Daoy (cell line): Measurements from ENCODE around the gene HSD17B7. TPM values are rescaled to one million over a fixed set of nuclear protein-coding genes. Genes with fewer than 3 reads are reported as not detected.
"Not testable (repeated sequence)": the region's sequence is repeated elsewhere in the genome, so short reads cannot be mapped to it uniquely, and the experiment has no call there.

Source experiments
- DNase-seq: peaks from one replicate; pipeline ENCODE4 v3.0.0-alpha.2; 2015; ENCODE audit warnings: low read depth
- total RNA-seq: library from RNA; depleted of rRNA; stranded (reverse); fragments of >200 nt; shearing (Covaris generic); gene quantifications from 2 replicates; pipeline ENCODE4 v1.2.3, GENCODE V29; 2014

HSD17B7 gene
- total RNA-seq, 1 experiment from 2014 or later, result 11.8 TPM

DNA sequence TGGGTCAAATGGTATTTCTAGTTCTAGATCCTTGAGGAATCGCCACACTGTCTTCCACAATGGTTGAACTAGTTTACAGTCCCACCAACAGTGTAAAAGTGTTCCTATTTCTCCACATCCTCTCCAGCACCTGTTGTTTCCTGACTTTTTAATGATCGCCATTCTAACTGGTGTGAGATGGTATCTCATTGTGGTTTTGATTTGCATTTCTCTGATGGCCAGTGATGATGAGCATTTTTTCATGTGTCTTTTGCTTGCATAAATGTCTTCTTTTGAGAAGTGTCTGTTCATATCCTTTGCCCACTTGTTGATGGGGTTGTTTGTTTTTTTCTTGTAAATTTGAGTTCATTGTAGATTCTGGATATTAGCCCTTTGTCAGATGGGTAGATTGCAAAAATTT is 17.0 kb downstream of the HSD17B7 start:
- not testable (repeated sequence) for DNase-seq

DNA sequence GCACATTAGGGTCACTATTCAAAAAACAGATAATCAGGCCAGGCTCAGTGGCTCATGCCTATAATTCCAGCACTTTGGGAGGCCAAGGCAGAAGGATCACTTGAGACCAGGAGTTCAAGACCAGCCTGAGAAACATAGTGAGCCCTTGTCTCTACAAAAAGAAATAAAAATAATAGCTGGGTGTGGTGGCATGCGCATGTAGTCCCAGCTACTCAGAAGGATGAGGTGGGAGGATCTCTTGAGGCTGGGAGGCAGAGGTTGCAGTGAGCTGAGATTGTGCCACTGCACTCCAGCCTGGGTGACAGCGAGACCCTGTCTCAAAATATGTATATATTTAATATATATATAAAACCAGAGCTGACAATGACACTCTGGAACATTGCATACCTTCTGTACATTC is 21.9 kb downstream of the HSD17B7 start:
- not testable (repeated sequence) for DNase-seq

DNA sequence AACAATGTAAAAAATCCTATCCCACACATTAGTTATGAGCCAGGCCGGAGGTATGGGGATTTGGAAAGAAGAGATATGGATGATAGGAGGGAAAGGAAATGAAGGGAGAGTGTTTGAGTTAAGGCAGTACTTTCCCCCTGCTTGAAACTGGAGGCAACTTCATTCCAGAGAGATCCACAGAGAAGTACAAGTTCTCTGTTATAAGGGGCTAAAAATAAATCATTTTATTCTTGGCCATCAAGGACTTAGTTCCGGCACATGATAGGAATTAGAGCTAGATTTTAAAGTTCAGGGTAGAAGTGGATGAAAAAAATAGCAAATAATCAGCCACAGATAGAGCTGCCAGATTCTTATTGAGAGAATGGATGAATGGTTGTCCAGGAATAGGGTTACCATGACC is 27.6 kb downstream of the HSD17B7 start:
- DNase-seq, result not testable (repeated sequence)

DNA sequence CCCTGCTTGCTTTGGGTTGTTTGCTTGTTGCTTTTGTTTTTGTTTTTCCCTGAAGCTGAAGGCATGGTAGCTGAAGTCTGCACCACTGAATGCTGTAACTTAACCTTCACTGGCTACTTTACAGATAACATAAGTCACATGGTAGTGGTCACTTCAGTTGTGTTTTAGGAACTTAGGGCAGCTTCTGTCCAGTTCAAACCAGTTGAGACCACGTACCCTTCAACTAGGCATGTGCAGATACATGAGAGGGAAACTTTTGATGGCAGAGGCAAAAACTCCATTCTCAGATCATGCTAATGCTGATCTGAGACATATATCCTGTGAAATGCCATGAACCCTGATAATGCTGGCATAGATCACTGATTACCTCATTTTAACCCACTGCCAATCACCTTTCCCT is 28.2 kb downstream of the HSD17B7 start:
- not testable (repeated sequence) for DNase-seq

DNA sequence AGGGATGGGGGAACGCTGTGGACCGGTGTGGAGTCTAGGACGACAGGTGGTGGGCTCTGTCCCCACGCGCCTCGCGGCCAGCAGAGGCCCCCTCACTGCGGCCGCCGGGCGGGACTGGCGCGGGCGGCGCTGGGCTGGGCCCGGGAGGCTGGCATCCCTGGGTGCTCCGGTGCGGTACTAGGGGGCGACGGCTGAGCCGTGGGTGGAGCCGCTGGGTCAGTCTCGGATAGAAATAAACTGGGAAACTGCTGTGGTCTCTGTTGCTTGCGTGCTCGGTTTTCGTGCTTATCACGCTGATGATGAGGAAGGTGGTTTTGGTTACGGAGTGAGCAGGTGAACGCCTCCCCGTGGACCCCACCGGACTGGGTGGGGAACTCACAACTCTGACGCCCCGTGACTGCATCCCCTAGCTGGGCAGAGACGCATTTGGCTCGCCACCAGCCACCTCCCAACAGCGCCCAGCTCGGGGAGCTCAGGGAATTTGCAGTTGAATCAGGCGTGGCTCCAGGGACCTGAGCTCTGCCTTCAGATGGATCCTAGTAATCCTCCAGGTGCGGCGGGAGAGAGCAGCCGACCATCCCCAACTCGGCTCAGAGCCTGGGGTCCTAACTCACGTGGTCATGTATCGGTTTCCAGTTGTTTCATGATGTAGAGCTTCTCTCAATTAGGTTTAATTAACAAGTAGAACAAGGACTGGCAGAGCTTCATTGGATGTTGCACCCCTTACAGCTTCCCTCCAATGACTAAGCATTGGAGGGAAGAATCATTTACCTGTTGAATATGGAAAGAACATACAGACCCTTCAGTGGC is 32.1 kb downstream of the HSD17B7 start:
- peak; percentile 34 for DNase-seq

DNA sequence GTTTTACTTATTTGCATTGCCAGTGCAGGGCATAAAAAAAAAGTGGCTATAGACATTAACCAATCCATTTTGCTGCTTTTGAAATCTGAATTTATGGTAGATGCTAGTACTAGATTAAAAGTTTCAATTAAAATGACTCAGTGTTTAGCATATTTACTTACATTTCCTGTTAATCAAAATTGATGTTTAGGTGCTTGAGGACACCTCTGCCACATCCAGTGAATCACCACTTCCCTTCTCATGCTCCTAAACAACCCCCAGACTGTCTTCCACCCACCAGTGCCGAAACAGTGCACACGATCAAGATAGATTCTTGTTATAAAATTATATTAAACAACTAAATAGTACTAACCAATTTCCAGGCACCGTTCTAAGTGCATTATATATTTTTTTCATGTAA is 32.7 kb downstream of the HSD17B7 start:
- peak; percentile 24 for DNase-seq

DNA sequence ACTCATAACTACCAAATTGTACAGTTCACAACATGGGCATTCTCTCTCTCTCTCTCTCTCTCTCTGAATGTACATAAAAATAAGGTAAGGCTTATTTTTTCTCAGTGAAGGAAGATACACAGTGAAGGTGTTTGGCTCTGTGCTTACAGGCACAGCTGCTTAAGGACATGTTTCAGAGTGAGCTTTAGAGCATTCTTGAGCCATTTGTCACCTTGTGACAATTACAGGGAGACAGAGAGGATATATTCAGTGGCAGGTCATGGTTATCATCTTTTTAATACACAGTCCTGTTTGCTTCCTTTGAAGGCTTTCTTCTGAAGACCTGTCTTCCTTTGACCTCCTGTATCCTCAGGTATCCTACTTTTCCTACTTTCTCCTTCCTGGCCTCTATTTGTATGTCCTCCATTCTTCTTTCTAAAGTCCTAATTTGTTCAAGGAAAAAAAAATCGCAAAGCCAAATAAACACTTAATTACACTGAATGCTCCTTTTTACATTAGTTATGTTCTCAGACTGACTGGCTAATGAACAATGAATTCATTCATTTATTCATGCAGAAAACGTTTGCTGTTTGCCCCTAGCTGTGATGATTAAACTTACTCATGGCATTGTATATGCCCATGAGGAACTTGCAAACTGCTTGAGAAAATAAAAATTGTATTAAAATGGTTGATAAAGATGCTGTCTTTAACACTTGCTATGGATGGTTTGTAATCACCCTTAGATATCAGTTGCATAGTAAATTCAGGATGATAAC is 33.4 kb downstream of the HSD17B7 start:
- DNase-seq, result no peak

DNA sequence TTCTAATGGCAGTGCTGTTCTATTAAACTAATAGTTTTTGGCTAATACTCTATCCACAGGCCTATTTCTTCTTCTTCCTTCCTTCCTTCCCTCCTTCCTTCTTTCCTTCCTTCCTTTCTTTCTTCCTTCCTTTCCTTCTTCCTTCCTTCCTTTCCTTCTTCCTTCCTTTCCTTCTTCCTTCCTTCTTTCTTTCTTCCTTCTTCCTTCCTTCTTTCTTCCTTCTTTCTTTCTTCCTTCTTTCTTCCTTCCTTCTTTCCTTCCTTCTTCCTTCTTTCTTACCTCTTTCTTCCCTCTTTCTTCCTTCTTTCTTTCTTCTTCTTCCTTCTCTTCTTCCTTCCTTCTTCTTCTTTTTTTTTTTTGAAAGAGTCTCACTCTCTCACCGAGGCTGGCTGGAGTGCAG is 38.8 kb downstream of the HSD17B7 start:
- no peak for DNase-seq

DNA sequence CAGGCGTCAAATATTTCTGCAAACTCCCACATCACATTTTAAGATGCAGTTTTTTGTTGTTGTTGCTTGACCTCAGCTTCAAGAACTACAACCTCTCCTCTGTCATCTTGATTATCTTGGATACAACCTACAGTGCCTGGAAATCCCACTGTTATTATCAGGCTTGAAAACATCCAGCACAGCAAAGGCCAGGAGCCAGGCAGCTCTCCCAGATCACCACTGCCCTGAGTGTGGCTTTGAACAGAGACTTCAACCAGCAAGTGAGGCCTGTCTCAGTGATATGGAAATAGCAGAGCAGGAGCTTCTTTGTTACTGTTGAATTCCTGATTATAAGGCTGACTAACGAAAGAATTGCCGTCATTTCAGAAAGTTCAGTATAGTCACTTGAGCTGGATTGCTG is 42.0 kb downstream of the HSD17B7 start:
- DNase-seq, result no peak

DNA sequence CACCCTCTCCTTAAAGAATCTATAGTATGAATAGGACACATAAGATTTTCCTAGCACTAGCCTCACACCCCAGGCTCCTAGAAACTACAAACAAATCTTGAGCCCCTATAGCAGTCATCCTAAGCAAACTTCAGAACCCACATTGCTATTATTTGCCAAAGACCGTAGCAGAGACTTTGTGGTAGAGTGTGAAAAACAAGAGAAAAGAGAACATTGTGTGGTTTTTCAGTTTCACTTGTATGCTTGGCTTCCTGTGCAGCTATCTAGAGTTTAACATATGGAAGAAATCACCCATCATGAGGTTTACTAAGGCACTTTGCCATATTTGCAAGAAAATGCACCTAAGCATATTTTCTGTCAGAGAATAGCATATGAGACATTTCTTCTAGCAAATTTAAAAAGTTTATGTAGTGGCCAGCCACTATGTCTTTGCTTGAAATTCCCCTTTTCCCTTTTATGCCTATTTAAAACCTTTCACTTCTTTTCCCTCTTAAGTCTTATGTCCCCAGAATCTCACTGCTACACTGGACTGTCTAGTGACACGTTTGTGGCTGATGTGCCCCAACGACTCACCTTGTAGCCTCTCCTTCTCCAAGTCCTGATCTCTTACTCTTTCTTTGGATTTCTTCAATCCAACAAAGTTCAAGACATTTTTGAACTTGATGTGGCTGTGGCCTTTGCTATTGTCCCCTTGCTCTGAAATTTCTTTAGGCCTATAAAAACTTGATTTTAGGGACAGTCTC is 44.8 kb downstream of the HSD17B7 start:
- no peak for DNase-seq

DNA sequence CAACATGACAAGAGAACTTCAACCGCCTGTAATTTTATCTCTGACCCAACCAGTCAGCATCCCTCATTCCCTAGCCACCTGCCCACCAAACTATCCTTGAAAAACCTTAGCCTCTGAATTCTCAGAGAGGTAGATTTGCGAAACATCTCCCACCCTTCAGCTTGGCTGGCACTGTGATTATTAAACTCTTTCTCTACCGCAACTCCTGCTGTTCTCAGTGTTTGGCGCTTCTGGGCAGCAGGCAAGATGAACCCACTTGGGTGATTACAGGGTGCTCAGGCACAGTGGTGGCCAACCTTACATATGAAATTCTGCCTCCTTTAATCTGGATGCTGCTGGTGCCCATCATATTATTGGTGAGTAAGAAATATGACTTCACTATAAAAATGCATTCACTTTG is 48.4 kb downstream of the HSD17B7 start:
- no peak for DNase-seq

DNA sequence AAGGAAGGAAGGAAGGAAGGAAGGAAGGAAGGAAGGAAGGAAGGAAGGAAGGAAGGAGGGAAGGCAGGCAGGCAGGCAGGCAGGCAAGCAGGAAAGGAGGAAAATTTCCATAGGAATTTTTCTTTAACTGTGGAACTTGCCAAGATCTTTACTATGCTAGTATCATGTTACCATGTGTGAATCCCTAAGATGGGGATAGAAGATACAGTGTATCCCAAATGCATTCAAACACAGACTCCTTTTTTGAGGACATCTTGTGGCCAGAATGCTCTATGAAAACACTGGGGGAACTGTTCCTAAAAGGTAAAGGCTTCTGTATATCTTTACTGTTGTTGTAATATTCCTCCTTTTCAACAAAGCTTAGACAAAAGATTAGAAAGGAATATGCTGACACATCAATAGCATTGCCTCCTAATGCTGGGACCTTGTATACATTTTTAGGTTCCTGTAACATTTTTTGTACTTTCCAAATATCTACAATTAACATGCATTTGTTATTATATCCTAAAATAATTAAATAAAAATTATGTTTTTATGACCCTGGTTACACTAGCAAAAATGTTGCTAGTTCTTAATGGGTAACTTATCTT is 49.8 kb downstream of the HSD17B7 start:
- DNase-seq, result no peak

DNA sequence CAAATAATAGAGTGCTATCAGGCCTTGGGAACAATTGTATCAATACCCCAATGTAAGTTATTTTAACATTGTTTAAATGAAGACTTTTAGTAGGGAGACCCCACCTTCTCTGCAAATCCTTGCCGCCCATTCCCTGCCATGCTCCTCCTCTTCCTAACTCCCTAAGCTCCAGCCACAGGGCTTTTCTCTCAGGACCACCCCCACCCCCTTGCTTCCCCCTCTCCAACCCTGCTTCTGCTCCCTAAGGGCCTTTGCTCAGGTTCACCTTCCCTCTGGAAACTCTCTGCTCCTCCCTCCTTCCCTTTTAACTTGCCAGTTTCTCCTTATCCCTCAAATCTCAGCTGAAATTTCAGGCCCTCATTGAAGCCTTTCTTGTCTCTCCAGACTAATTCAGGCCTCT is 53.7 kb downstream of the HSD17B7 start:
- no peak for DNase-seq

DNA sequence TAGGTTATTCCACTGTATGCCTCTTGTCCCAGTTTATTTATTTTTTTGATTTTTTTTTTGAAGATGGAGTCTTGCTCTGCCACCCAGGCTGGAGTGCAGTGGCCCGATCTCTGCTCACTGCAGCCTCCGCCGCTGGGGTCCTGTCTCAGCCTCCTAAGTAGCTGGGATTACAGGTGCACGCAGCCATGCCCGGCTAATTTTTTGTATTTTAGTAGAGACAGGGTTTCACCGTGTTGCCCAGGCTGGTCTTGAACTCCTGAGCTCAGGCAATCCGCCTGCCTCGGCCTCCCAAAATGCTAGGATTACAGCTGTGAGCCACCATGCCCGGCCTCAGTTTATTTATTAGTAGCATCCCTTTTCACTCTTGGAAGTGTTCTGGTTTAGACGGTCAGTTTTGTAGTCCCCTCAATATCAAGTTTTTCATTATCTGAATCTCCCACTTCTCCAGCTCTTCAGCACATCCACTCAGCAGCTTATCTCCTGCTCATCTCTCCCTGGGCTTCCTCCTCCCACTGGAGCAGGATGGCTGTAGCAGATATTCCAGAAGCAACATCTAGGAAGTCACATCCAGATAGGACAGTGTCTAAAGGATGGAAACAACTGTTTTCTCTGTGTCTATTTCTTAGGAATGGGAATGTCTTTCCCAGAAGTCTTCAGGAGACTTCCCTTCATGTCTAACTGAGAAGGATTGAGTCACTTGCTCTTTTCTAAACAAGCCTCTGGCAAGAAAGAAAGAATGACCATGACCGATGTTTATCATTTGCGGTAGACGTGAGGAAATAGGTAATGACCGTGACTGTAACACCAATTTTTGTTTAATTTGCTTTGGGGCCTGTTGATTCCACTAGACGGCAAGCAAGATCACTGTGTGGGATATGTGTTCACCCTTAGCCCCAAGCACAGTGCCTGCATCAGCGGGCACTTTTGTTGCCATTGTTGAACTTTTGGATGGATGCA is 56.0 kb downstream of the HSD17B7 start:
- DNase-seq, result peak; percentile 83

DNA sequence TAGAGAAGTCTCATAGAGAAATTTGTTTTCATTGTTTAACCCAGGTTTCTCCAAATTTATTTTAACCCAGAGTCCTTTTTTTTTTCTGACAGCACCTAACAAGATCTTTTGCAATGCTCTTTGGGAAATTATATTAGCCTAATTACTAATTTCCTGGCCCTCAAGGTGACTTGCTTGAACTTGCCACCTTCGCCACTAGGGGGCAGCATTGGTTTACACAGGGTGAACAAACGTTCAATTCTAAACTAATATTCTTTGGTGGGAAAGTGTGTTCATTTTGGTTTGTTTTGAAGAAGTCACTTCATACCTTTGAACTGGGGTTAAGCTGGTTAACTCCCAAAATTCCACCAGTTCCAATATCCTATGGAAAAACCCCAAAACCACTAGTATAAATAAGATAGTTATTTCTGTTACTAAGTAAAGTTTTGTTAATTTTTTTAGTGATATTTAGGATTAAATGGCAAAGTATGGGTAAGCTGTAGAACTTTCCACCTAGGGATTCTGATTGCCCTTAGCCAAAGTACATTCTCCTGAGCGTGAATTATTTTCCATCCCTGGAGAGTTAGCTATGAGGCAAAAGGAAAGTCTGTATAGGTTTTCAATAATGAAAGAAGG is 57.4 kb downstream of the HSD17B7 start:
- DNase-seq, result peak; percentile 77

DNA sequence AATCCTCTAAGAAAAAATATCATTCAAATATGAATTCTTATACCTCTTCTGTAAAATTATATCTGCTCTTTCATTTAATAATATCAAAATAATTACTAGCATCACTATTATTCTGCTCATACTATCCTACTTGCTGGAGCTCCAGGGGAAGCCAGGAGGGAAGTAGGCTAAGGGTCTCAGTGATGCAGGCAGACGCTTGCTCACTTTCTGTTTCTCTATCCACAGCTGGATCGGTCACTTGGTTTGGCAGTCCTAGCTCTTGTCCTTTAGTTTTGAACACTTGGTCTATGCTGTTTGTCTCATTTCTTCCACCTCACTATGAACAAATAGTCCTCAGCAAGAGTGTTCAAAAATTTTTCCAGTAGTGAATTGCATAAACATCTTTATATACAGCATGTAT is 59.2 kb downstream of the HSD17B7 start:
- DNase-seq, result no peak

DNA sequence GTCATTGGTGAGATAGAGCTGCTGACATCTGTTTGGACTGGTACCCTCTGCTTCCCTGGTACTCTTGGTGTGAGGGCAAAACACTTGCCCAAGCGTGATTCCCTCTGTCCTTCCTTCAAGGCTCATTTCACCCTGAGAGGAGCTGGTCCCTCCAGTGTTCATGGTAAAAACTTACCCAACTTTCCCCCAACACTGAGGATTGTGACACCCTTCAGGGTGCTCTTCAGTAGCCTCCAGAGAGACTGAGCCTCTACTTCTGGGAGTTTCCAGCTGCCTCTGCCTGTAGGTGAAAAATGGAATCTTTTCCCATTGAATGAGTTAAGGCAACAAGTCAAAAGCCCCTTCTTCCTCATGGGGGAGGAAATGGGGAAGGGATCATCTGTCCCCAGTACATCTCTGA is 60.8 kb downstream of the HSD17B7 start:
- no peak for DNase-seq

DNA sequence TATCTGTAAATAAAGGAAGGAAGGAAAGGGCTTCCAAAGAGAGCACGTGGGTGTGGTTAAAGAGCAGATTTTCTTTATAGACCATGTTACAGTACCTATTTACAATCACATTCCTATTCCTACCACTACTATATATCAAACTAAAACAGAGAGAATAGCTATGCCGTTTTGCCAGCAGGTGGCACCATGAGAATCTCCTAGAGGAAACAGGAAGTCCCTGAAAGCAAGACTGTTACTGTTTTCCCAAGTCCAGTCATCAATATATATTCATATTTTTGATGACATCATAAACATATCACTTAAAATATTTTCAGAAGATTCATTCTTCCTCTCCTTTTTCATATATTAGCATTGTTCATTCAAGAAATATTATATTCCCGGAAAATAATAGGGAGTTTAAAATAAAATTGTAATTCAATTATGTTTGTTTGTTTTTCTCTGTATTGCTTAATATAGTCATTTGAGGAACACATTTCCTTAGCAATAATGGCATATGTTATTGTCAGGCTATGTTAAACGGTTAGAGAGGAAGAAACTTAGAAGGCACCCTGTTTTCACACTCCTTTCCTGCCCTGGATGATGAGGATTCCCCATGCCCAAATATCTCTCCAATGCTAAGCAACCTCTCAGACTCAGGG is 63.9 kb downstream of the HSD17B7 start:
- DNase-seq, result peak; percentile 78

DNA sequence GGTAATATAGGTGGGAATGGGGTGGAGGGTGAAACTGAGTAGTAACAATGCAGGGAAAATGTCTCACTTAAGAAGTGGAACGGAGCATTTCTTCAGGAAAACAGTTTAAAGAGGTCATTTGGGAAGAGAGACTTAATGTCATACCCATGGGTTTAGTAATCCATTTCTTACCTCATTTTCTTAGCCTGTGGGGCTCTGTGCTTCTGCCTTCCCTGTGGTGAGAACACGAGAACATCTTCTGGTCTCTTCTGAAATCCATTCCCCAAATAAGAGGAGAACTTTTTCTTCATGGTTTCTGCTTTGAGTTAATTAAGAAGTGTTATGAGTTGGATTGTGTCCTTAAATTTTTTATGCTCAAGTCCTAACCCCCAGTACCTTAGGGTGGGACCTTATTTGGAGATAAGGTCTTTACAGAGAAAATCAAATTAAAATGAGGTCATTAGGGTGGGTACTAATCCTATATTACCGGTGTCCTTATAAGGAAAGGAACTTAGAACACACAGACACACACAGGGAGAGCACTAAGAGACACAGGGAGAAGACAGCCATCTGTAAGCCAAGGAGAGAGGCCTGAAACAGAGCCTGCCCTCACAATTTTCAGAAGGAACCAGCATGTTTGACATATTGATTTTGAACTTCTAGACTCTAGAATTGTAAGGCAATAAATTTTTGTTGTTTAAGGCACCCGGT is 65.1 kb downstream of the HSD17B7 start:
- peak; percentile 67 for DNase-seq
